HT1080 (cell line): ENCODE data around the gene LSM5. TPM values are rescaled to one million over a fixed set of nuclear protein-coding genes. Genes with fewer than 3 reads are reported as not detected.

Experiments used
- DNase-seq: peaks from one replicate; pipeline ENCODE4 v3.0.0-alpha.2; 2015; ENCODE audit warnings: low read depth
- total RNA-seq: library from RNA; depleted of rRNA; stranded (reverse); fragments of >200 nt; shearing (Covaris generic); gene quantifications from 2 replicates; pipeline ENCODE4 v1.2.3, GENCODE V29; 2014; rRNA removed

LSM5 gene
- total RNA-seq, 1 experiment from 2014 or later = 87.2 TPM

- DNase-seq = no peak
Measured at GRCh38 chr7:32462977-32463376, 27.2 kb downstream of the LSM5 start.

- no peak for DNase-seq
Measured at GRCh38 chr7:32462451-32462850, 27.7 kb downstream of the LSM5 start.

- DNase-seq = no peak
Measured at GRCh38 chr7:32461484-32461883, 28.7 kb downstream of the LSM5 start.

GRCh38 chr7:32459788-32460187 lies 30.4 kb downstream of the LSM5 start:
- DNase-seq = no peak

GRCh38 chr7:32458025-32458424 lies 32.2 kb downstream of the LSM5 start:
- DNase-seq = no peak

GRCh38 chr7:32453341-32454011 lies 36.7 kb downstream of the LSM5 start:
- DNase-seq = no peak

GRCh38 chr7:32447218-32447617 lies 43.0 kb downstream of the LSM5 start:
- no peak for DNase-seq

GRCh38 chr7:32436146-32436928 lies 53.8 kb downstream of the LSM5 start:
- DNase-seq = no peak

Other genes with a start within 250 kb of the LSM5 start
- 29.6 and 39.4 TPM in 2 replicates for gene AVL9, start 5.1 kb upstream of the LSM5 start, total RNA-seq